Upper lobe of right lung (tissue), 1 donor: ENCODE measurements around the gene EEF1AKMT1. TPM values are rescaled to one million over a fixed set of nuclear protein-coding genes. Genes with fewer than 3 reads are reported as not detected.
A peak's percentile ranks its signal among the peaks of the same experiment; 100 is the strongest.

Source experiments
- ATAC-seq: fragments of 200-7000 bp; cut with Tn5 transposase; one replicate; pipeline ENCODE4 v1.9.1; 2020; ENCODE audit warnings: mild to moderate bottlenecking, moderate library complexity
- DNase-seq: peaks from one replicate; pipeline ENCODE4 v3.0.0-alpha.2; 2020
- H3K27ac ChIP-seq: fragments of 200-600 bp; one replicate; pipeline ENCODE4 v1.8.0; 2022
- H3K27me3 ChIP-seq: fragments of 200-600 bp; one replicate; pipeline ENCODE4 v1.8.0; 2022; ENCODE audit warnings: mild to moderate bottlenecking
- H3K36me3 ChIP-seq: fragments of 200-600 bp; one replicate; pipeline ENCODE4 v1.8.0; 2022
- H3K4me1 ChIP-seq: fragments of 200-600 bp; one replicate; pipeline ENCODE4 v1.8.0; 2022
- H3K4me3 ChIP-seq: fragments of 200-600 bp; one replicate; pipeline ENCODE4 v1.8.0; 2022; ENCODE audit warnings: mild to moderate bottlenecking
- H3K9me3 ChIP-seq: fragments of 200-600 bp; one replicate; pipeline ENCODE4 v1.8.0; 2022
- CTCF ChIP-seq: fragments of 200-600 bp; IDR thresholded peaks from one replicate; pipeline ENCODE4 v1.8.0; 2022; ENCODE audit warnings: antibody characterized with exemption
- intact Hi-C: fragments of 100-400 bp; cut with DNase I; formaldehyde crosslinking; loops from one replicate; pipeline ENCODE4 v1.11.0; 2022
- total RNA-seq: library from RNA; stranded (reverse); fragmentation: NEBNext Ultra II Directional; extraction: Animal tissue kit (Norgen Biotek cat#: 25700); gene quantifications from one replicate; pipeline ENCODE4 v1.2.1, GENCODE V29; 2021
- donor health status: DM: no; HTN: yes; CAD: no; lungs with severe emphysema.

Gene EEF1AKMT1
- total RNA-seq, 1 donor from 2014 or later: 8.9 TPM

- TF ChIP-seq CTCF: no peak
- DNase-seq (no peak), ATAC-seq (no peak)
- H3K27me3 ChIP-seq: peaks cover 11% of the 10 kb centered on the region
- no peaks in the 10 kb centered on the region for H3K36me3 ChIP-seq
- intact Hi-C loops: no loop called here
- H3K4me1 ChIP-seq: peaks cover 13% of the 10 kb centered on the region
- no peaks in the 10 kb centered on the region for H3K9me3 ChIP-seq
- H3K27ac ChIP-seq: no peak overlapping the region
- H3K4me3 ChIP-seq: no peak overlapping the region
Measured at GRCh38 chr13:20717581-20718542, 55.9 kb downstream of the EEF1AKMT1 start.

- Histone ChIP-seq H3K4me3 (no peak overlapping the region), H3K27ac (no peak overlapping the region), H3K4me1 (peaks cover 11% of the 10 kb centered on the region), H3K27me3 (peaks cover 11% of the 10 kb centered on the region), H3K36me3 (no peaks in the 10 kb centered on the region), H3K9me3 (no peaks in the 10 kb centered on the region)
- intact Hi-C loops: no loop called here
- no peak for TF ChIP-seq CTCF
- ATAC-seq (no peak), DNase-seq (no peak)
Measured at GRCh38 chr13:20716951-20717350, 56.8 kb downstream of the EEF1AKMT1 start.

GRCh38 chr13:20715330-20715712 lies 58.4 kb downstream of the EEF1AKMT1 start:
- no peak for DNase-seq
- Histone ChIP-seq H3K4me3 (no peak overlapping the region), H3K4me1 (peaks cover 3% of the 10 kb centered on the region), H3K27me3 (no peaks in the 10 kb centered on the region), H3K9me3 (no peaks in the 10 kb centered on the region), H3K36me3 (no peaks in the 10 kb centered on the region), H3K27ac (no peak overlapping the region)
- no peak for TF ChIP-seq CTCF
- intact Hi-C loops: no loop called here
- ATAC-seq: no peak

GRCh38 chr13:20714563-20715329 lies 59.0 kb downstream of the EEF1AKMT1 start:
- DNase-seq (no peak), ATAC-seq (peak; percentile 6)
- TF ChIP-seq CTCF: no peak
- Histone ChIP-seq H3K4me3 (no peak overlapping the region), H3K27ac (no peak overlapping the region), H3K9me3 (no peaks in the 10 kb centered on the region), H3K27me3 (no peaks in the 10 kb centered on the region), H3K4me1 (peaks cover 3% of the 10 kb centered on the region), H3K36me3 (no peaks in the 10 kb centered on the region)
- intact Hi-C loops: loop anchor here (5.0 kb wide), 1 partner anchor 208 kb away; no protein-coding TSS in a partner anchor

DNA sequence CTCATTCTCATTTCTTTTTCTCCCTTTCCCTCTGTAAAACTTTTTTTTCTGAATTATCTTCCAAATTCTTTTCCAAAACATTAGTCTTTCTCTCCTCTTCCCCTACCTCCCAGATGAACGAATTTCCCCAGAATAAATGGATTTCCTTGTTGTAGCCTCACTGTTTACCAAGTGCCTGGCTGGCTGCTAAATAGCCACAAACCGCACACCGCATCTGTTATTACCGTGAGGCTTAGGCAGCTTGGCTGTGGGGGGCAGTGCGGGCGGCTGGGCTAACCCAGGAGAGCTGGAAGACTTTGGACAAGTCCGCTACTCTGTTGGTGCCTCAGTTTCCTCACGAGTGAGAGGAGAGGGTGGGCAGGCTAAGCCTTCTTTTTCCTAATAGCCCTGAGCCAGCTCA lies 59.6 kb downstream of the EEF1AKMT1 start:
- no peak for DNase-seq
- Histone ChIP-seq H3K27ac (peak overlapping the region; percentile 6), H3K4me1 (peaks cover 3% of the 10 kb centered on the region), H3K36me3 (no peaks in the 10 kb centered on the region), H3K4me3 (no peak overlapping the region), H3K9me3 (no peaks in the 10 kb centered on the region), H3K27me3 (no peaks in the 10 kb centered on the region)
- ATAC-seq: no peak
- intact Hi-C loops: loop anchor here (5.0 kb wide), 1 partner anchor 208 kb away; no protein-coding TSS in a partner anchor
- TF ChIP-seq CTCF: no peak
